Pericardium fibroblast (primary cell): Measurements from ENCODE around the gene ENTPD5. TPM values are rescaled to one million over a fixed set of nuclear protein-coding genes. Genes with fewer than 3 reads are reported as not detected.

ENCODE experiments used
- total RNA-seq: library from RNA; depleted of rRNA; stranded (reverse); fragments of >200 nt; gene quantifications from 2 replicates; pipeline ENCODE4 v1.2.3, GENCODE V29; 2015

The ENTPD5 gene
- 5.7 and 10.6 TPM in 2 replicates for total RNA-seq

GRCh38 chr14:74018586-74019407 lies at the start of gene ENTPD5, which contains the start of gene BBOF1:
Gene ENTPD5, minus strand, starts transcription at chr14:74019288. Its CDS starts 31,186 bp downstream, at chr14:73988102.
Gene BBOF1, plus strand, starts transcription at chr14:74019349. Its CDS starts 130 bp downstream, at chr14:74019479.

GRCh38 chr14:73949752-73950734 lies 69.0 kb downstream of the ENTPD5 start, which contains the start of the genes COQ6 and FAM161B:
Gene COQ6, plus strand, starts transcription at chr14:73950302. Its CDS starts 31 bp downstream, at chr14:73950333.
Gene FAM161B, minus strand, starts transcription at chr14:73950094. Its CDS starts 68 bp downstream, at chr14:73950026.

Other genes starting within 250 kb of the ENTPD5 start
- 1.2 and 1.8 TPM in 2 replicates for gene PTGR2, start 167.5 kb downstream of the ENTPD5 start, total RNA-seq
- gene ZNF410, start 132.4 kb downstream of the ENTPD5 start, total RNA-seq, result 40.9 and 43.9 TPM in 2 replicates
- 2.1 and 3.0 TPM in 2 replicates for gene FAM161B, start 69.2 kb downstream of the ENTPD5 start, total RNA-seq
- 32.7 and 39.8 TPM in 2 replicates for gene COQ6, start 69.0 kb downstream of the ENTPD5 start, total RNA-seq
- 3.5 and 5.8 TPM in 2 replicates for gene BBOF1, start 61 bp upstream of the ENTPD5 start, total RNA-seq
- gene ALDH6A1, start 65.2 kb upstream of the ENTPD5 start, total RNA-seq, result 22.6 and 34.0 TPM in 2 replicates
- 2.1 and 6.3 TPM in 2 replicates for gene LIN52, start 65.7 kb upstream of the ENTPD5 start, total RNA-seq
- gene VSX2, start 220.2 kb upstream of the ENTPD5 start, total RNA-seq, result not detected in 2 replicates